T-helper 1 cell treated with Interleukin-12 subunit alpha and Interleukin-12 subunit beta and Interleukin-4 antibody, amounts not matched to agents 30 ng/mL and 1 ng/mL, for 36 hours (primary cell): Measurements from ENCODE around the gene S100B. TPM values are rescaled to one million over a fixed set of nuclear protein-coding genes. Genes with fewer than 3 reads are reported as not detected.
"Not testable (repeated sequence)": the region's sequence is repeated elsewhere in the genome, so short reads cannot be mapped to it uniquely, and the experiment has no call there.

ENCODE experiments used
- intact Hi-C: fragments of 100-400 bp; cut with micrococcal nuclease; formaldehyde crosslinking; loops from one replicate; pipeline ENCODE4 v1.15.1; 2024
- total RNA-seq: library from RNA; stranded (reverse); gene quantifications from 2 replicates; pipeline ENCODE4 v1.2.3, GENCODE V29; 2022

The S100B gene
- total RNA-seq, 1 donor from 2014 or later: 0.49 TPM

GRCh38 chr21:46604329-46604974 lies 430 bp downstream of the S100B start:
- intact Hi-C loops: no loop called here

DNA sequence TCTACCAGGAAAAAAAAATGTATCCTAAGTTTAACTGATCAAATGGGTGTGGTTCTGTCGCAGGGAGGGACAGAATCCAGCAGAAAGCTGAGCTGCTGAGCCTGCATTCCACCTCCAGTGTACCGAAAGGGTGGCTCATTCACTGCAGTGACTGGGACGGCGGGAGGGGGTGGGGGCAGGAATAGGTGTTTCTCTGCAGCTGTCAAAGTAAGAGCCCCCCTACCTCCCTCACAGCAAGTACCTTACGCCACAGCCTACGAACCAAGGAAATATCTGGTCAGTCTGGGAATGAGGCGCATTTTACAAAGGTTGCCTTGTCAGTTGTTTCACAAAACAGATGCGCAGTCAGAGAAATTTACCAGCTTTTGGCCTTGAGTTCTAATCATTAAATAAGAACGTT lies 1.7 kb downstream of the S100B start:
- intact Hi-C loops: no loop called here

GRCh38 chr21:46600978-46601377 lies 3.9 kb downstream of the S100B start:
- intact Hi-C loops: no loop called here

DNA sequence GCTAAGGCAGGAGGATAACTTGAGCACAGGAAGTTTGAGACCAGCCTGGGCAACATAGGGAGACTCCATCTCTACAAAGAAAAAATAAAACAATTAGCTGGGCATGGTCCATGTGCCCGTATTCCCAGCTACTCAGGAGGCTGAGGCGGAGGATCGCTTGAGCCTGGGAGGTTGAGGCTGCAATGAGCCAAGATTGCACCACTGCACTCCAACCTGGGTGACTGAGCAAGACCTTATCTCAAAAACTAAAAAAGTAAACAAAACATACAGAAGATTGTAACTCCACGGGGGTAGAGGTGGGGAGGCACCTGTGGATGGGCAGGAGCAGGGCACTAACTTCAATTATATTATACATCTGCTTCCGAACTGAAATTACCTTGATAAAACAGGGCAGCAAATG lies 4.6 kb downstream of the S100B start:
- intact Hi-C loops: no loop called here

- intact Hi-C loops: no loop called here
Measured at GRCh38 chr21:46598581-46599572, 6.0 kb downstream of the S100B start.

DNA sequence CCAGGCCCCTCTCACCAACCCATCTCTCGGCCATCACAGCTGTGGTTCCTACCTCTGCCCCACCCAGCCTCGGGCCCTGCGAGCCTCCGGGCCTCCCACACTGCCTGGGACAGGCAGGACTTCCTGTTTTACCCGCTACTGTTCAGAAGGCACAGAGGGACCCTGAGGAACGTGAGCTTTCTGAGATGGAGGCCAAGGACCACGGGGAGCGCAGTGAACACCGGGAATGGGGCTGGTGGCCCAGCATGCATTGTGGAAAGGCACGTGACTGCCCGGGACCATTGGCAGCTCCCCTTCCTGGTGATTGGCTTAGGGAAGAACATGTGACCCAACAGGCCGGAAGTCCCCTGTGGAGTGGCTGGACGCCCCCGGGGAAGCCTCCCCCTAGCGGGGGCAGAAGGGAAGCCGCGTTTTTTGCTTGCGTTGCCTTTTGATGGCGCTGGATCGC lies 7.0 kb downstream of the S100B start:
- intact Hi-C loops: no loop called here

DNA sequence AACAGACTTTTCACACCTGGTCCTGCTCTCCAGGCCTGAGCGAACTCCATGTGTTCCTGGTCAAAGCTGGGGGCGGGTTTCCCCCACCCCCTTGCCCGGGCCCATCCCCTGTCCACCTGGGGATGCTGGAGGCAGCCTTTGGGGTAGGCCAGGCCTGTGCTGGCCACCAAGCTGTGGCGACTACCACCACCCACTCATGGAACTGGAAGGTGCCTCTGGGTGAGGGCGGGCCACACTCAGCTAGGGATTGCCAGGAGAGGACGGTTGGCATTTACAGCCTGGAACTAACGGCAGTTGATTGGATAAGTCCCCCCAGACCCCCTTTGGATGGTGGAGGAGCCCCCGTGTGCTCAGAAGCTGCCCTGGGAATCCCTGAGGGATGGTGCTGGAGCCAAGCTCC lies 7.9 kb downstream of the S100B start:
- intact Hi-C loops: no loop called here

DNA sequence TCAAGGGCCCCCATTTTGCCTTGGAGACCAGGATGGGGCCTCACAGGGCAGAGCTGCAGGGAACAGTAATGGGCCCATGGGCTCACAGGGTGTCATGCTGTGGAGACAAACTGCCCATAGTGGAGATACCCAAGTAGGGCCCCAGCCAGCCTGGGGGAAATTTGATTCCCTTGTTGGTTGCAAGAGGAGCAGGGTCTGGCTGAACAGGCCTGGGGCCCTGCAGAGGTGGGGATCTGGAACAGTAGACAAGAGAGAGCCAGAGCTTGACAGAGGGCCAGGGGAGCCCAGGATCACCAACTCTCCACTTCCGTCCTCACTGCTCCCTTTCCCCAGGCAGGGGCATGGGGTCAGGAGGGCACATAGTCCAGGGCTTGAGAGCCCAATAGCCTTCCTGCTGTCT lies 8.7 kb downstream of the S100B start:
- intact Hi-C loops: no loop called here

- intact Hi-C loops: no loop called here
Measured at GRCh38 chr21:46594276-46594675, 10.6 kb downstream of the S100B start.

- intact Hi-C loops: no loop called here
Measured at GRCh38 chr21:46585191-46585953, 19.5 kb downstream of the S100B start.

GRCh38 chr21:46581780-46582307 lies 23.0 kb downstream of the S100B start:
- intact Hi-C loops: no loop called here

GRCh38 chr21:46579394-46579793 lies 25.5 kb downstream of the S100B start:
- intact Hi-C loops: not testable (repeated sequence)

GRCh38 chr21:46577786-46578185 lies 27.1 kb downstream of the S100B start:
- intact Hi-C loops: not testable (repeated sequence)

GRCh38 chr21:46572850-46573249 lies 32.0 kb downstream of the S100B start:
- intact Hi-C loops: no loop called here

GRCh38 chr21:46570631-46571030 lies 34.3 kb downstream of the S100B start:
- intact Hi-C loops: no loop called here

DNA sequence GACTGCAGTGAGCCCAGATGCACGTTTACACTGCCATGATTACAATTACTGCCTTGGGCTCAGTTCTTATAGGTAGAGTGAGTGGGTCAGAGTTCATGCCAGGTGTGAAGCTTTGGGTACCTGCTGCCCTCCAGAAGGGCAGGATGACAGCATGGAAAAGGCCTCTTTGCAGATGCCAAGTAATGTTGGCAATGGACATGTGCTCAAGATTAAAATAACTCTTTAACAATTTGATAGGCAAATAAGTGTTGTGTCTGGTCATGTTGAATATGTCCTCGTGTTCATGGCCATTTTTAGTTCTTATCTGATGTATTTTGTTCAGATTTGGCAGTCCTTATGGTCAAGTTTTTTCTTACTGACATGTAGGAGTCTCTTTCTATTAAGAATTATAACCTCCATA lies 34.8 kb downstream of the S100B start:
- intact Hi-C loops: no loop called here

DNA sequence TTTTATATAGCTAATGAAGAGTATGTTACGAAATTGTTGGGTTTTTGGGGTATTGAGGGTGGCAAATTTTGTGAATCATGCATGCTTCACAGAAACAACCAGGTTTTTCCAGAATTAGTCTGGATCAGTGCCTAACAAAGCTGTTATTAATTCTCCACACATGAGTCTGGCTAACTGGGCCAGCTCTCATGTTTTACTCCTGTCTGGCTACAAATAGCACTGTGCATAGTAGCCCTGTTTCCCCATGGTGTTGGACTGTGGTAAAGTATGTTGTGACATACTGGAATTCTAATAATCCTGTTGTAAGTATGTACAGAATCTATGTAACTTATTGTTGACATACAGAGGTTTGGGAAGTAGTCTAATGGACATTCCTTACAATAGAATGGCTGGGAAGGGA lies 35.8 kb downstream of the S100B start:
- intact Hi-C loops: no loop called here

- intact Hi-C loops: no loop called here
Measured at GRCh38 chr21:46568562-46568961, 36.3 kb downstream of the S100B start.

DNA sequence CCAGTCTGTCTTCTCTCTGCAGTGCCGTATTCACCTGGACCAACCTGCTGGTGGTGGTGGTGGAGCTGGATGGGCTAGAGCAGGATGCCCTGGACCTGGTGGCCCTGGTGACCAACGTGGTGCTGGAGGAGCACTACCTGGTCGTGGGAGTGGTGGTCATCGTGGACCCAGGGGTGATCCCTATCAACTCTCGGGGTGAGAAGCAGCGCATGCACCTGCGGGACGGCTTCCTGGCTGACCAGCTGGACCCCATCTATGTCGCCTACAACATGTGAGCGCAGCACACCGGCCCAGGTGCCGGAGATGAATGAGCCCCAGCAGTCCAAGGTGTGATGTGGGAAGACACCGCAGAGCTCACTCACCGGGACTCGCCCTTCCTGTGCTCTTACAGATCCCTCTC lies 37.5 kb downstream of the S100B start:
- intact Hi-C loops: no loop called here

- intact Hi-C loops: no loop called here
Measured at GRCh38 chr21:46564391-46564790, 40.5 kb downstream of the S100B start.

- intact Hi-C loops: no loop called here
Measured at GRCh38 chr21:46562964-46563607, 41.8 kb downstream of the S100B start.
